HG02870 (cell line): ENCODE results near the gene GOLPH3L.
"Not testable (repeated sequence)": the region's sequence is repeated elsewhere in the genome, so short reads cannot be mapped to it uniquely, and the experiment has no call there.

Experiments
- ATAC-seq: cut with Tn5 transposase; IDR thresholded peaks from one replicate; pipeline ENCODE4 v1.9.1; 2021; ENCODE audit warnings: mild to moderate bottlenecking, moderate library complexity; ENCODE audit not compliant: unreplicated experiment

GOLPH3L gene

GRCh38 chr1:150696995-150697927 lies at the start of gene GOLPH3L:
Gene GOLPH3L, minus strand, starts transcription at chr1:150697154. Its CDS starts 2,316 bp downstream, at chr1:150694838.
- ATAC-seq = peak; percentile 99

GRCh38 chr1:150730130-150730721 lies 33.3 kb upstream of the GOLPH3L start:
- no peak for ATAC-seq

DNA sequence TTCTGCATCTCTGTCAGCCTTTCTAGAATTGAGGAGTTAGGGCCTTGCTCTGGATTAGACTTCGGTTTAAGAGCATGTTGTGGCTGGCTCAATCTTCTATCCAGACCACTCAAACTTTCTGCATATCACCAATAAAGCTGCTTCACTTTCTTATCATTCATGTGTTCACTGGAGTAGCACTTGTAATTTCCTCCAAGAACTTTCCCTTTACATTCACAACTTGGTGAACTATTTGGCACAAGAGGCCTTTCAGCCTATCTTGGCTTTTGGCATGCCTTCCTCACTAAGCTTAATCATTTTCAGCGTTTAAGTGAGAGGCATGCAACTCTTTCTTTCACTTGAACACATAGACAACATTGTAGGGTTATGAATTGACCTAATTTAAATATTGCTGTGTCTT lies 27.4 kb upstream of the GOLPH3L start:
- no peak for ATAC-seq

DNA sequence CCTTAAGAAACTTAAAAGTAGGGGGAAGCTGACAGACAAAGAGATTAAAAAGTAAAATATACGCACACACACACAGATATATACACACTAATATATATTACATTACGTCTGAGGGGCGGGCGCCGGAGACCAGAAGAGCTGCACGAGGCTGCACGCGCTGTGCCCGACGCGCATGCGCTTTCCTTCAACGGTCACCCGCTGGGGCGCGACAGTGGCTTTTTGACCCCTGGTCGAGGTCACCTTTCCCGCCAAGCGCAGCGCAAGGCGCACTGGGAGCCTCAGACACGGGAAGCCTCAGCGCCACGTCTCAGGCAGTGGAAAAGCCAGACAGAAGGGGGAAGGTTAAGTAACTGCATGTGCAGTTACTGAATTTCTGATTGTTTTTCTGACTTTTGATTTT lies 23.7 kb upstream of the GOLPH3L start, which contains the start of gene HORMAD1:
Gene HORMAD1, minus strand, starts transcription at position 193 of the 400 bp plus-strand sequence. CDS start 1,390 bp downstream, outside the sequence.
- ATAC-seq = no peak

GRCh38 chr1:150720098-150720497 lies 23.1 kb upstream of the GOLPH3L start:
- no peak for ATAC-seq

DNA sequence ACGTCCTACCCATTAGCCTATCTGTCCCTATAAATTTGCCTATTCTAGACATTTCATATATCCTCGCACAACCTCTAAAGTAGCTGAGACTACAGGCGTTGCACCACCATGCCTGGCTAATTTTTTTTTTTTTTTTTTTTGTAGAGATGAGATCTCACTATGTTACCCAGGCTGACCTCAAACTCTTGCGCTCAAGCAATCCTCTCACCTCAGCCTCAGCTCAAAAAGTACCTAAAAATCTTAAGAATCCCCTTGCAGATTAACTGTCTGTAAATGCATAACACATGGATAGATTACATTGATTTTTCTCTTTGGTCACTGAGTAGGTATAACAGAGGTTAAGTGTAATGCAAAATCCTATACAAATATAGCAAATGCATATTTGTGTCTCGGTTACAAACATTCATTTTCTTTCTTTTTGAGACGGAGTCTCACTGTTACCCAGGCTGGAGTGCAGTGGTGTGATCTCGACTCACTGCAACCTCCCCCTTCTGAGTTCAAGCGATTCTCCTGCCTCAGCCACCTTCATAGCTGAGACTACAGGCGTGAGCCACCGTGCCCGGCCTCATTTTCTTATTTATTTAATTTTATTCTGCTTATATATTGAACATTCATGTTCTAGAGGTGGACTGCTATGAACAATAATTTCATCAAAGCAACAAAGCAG lies 21.4 kb upstream of the GOLPH3L start:
- no peak for ATAC-seq

- ATAC-seq = not testable (repeated sequence)
These were observed 12.1 kb upstream of the GOLPH3L start for GRCh38 chr1:150709031-150709430.

- ATAC-seq = peak; percentile 74
These were observed 11.6 kb upstream of the GOLPH3L start for GRCh38 chr1:150708595-150708994.

DNA sequence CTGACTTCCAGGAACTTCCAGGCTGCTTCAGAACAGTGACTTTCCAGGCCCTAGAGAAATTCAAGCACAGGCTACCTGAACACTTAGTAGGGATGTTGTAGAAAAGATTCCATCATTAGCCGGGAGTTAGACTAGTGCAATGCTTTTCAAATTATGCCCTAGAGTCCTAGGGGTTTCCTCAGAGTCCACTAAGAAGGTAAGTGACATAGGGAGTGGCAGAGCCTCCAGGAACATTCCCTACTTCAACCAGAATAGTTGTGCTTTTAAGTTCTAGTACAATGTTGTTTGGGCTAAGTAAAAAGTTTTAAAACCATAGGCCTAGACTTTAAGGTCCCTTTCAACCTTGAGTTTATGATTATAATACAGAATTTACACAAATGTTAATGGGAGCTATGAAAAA lies 9.1 kb upstream of the GOLPH3L start:
- no peak for ATAC-seq

DNA sequence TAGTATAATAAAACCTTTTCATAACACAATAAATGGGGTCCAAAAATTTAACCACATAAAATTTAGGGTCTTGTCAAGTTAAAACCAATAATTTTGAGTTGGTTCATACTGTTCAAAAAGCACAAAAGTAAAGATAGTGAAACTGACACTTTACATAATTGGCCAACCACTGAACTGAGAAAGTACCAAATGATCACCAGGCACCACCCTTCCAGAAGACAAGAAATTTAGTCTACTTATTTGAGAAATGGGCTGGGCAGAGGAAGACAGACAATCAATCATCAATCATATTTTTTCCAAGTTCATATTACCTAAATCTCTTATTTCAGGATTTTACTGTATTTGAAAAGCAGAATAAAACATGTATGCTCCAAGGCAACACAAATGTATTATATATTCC lies 6.5 kb upstream of the GOLPH3L start:
- no peak for ATAC-seq

GRCh38 chr1:150696590-150696989 lies 364 bp downstream of the GOLPH3L start:
- ATAC-seq = no peak

- no peak for ATAC-seq
These were observed 792 bp downstream of the GOLPH3L start for GRCh38 chr1:150696162-150696561.

GRCh38 chr1:150695561-150695960 lies 1.4 kb downstream of the GOLPH3L start:
- ATAC-seq = no peak

- no peak for ATAC-seq
These were observed 4.2 kb downstream of the GOLPH3L start for GRCh38 chr1:150692720-150693119.

GRCh38 chr1:150688763-150689162 lies 8.2 kb downstream of the GOLPH3L start:
- ATAC-seq = no peak

- ATAC-seq = no peak
These were observed 10.7 kb downstream of the GOLPH3L start for GRCh38 chr1:150686275-150686674.

- no peak for ATAC-seq
These were observed 13.0 kb downstream of the GOLPH3L start for GRCh38 chr1:150683914-150684313.

- no peak for ATAC-seq
These were observed 18.0 kb downstream of the GOLPH3L start for GRCh38 chr1:150678988-150679387.

DNA sequence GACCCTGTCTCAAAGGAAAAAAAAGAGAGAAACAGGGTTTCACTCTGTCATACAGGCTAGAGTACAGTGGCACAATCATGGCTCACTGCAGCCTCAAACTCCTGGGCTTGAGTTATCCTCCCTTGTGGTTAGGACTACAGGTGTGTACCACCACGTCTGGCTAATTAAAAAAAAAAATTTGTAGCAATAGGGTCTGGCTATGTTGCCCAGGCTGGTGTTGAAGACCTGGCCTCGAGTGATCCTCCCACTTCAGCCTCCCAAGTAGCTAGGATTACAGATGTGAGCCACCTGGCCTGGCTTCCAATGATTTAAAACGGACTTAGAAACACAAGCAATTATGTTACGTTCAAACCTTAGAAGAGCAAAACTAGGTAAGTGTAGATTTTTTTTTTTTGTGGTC lies 22.1 kb downstream of the GOLPH3L start:
- no peak for ATAC-seq

DNA sequence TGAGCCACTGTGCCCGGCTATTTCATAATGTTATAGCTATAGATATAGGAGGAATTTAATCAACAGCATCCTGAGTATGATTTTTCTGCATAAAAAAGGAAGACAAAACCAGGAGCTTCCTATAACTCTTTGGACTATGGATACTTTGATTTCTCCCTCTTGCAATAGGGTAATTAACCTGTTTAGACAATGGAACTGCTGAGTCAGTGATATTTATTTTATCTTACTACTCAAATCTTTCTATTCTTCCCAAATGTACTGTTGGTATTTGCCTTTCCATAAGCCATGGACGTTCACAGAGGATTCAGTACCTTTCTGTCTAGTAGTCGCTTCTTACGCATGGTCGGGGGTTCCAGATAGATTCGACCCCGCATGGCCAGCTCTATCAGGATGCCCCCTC lies 33.6 kb downstream of the GOLPH3L start:
- no peak for ATAC-seq

DNA sequence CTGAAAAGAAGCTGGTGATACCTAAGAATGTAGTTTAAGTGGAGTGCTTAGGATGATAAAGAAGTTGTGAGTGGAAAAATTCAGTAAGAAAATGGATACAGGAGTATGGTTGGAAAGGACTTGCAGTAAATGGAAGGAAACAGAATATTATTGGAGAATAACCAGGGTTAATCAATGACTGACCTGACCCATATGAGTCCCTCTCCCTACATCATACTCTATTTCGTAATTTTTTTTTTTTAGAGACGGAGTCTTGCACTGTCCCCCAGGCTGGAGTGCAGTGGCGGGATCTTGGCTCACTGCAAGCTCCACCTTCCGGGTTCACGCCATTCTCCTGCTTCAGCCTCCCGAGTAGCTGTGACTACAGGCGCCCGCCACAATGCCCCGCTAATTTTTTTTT lies 34.1 kb downstream of the GOLPH3L start:
- ATAC-seq = no peak

DNA sequence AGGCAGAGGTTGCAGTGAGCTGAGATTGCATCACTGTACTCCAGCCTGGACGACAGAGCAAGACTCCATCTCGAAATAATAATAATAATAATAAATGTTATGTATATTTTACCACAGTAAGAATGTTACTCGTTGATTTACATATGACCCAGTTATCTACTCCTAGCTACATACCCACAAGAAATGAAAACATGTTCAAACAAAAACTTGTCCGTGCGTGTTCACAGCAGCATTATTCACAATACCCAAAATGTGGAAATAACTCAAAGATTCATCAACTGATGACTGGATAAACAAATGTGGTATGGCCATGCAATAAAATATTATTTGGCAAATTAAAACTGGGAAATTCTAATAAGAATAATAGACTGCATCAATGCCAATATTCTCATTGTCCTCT lies 35.8 kb downstream of the GOLPH3L start:
- ATAC-seq = no peak
